GM20431 (cell line): Measurements from ENCODE around the gene FABP7.

Experiments used
- in situ Hi-C: fragments of 300-500 bp; cut with MseI, MboI; formaldehyde crosslinking; loops from one replicate; pipeline ENCODE4 v1.15.0; 2020; ENCODE audit warnings: low sequenced_read_pairs; ENCODE audit not compliant: unreplicated experiment

Gene FABP7

DNA sequence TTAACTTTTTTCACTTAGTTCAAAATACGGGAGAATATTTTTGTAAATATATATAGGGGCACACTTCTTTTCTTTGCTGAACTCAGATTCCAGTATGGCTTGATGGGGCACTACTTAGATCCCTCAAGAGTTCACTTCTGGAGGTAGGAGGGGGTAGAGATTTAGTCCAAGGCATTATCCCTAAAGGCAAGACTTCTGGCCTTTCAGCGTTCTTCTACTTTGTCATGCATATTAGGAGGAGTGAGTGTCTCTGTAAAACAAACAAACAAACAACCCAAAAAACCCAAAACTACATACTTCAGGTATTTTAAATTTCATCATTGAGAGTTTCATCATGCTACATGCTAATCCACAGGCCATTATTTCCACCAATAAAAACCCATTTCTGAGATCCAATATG is 41.6 kb downstream of the FABP7 start:
- in situ Hi-C loops: no loop called here

GRCh38 chr6:122825163-122825562 is 45.6 kb downstream of the FABP7 start:
- in situ Hi-C loops: no loop called here

DNA sequence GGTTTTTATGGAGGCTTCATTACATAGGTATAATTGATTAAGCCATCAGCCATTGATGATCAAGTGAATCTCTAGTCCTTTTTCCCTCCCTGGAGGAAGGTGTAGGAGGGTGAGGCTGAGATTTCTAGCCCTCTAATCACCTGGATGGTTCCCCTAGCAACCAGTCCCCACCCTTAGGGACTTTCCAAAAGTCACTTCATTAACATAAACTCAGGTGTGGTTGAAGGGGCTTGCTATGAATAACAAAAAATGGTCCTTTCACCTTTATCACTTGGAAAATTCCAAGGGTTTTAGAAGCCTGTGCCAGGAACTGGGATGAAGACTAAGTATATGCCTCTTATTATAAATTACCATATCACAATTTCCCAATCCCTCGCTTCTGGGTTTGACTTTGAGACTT is 49.9 kb downstream of the FABP7 start:
- in situ Hi-C loops: no loop called here

GRCh38 chr6:122831511-122831910 is 52.0 kb downstream of the FABP7 start:
- in situ Hi-C loops: loop anchor here (10.0 kb wide), 1 partner anchor 97 kb away; no protein-coding TSS in a partner anchor

GRCh38 chr6:122832459-122832858 is 52.9 kb downstream of the FABP7 start:
- in situ Hi-C loops: loop anchor here (10.0 kb wide), 1 partner anchor 98 kb away; no protein-coding TSS in a partner anchor

DNA sequence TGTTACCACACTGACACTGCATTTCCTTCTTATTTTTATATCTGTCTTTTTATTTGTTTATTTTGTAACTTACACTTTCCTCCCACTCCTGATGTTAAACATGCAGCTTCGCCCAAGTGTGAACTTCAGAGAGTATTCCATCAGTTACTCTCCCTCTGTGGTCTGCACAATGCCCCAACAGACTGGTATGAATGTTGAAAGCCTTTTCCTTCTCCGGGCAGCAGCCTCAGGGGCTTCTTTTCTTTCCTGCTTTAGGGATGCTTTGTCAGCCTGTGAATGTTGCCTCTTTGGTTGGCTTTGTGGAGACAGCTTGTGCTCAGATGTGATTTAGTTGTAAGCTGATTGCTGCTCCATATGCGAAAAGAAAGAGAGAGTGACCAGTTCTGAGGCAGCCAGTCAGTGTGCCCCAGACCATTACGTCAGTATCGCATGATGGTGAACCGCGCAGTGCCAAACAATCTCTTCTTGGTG is 53.5 kb downstream of the FABP7 start:
- in situ Hi-C loops: loop anchor here (10.0 kb wide), 1 partner anchor 98 kb away; no protein-coding TSS in a partner anchor
